SJSA1 (cell line): ENCODE results near the gene SPATA2. TPM values are rescaled to one million over a fixed set of nuclear protein-coding genes. Genes with fewer than 3 reads are reported as not detected.
A peak's percentile ranks its signal among the peaks of the same experiment; 100 is the strongest.

Source experiments
- DNase-seq, 2 experiments: peaks; one replicate each; pipeline ENCODE4 v3.0.0-alpha.2; 2015 to 2020; ENCODE audit warnings: low spot score in 2 of 2, low read depth in 1 of 2
- H3K27ac ChIP-seq: fragments of 250-450 bp; sonication (Bioruptor Pico); 2 replicates; pipeline ENCODE4 v1.5.1; 2020; ENCODE audit warnings: mild to moderate bottlenecking, moderate library complexity
- H3K27me3 ChIP-seq: fragments of 250-450 bp; sonication (Bioruptor Pico); replicated peaks from 2 replicates; pipeline ENCODE4 v1.5.1; 2020; ENCODE audit warnings: mild to moderate bottlenecking, moderate library complexity
- H3K36me3 ChIP-seq: fragments of 250-450 bp; sonication (Bioruptor Pico); 2 replicates; pipeline ENCODE4 v1.5.1; 2020; ENCODE audit warnings: mild to moderate bottlenecking
- H3K4me1 ChIP-seq: fragments of 250-450 bp; sonication (Bioruptor Pico); replicated peaks from 2 replicates; pipeline ENCODE4 v1.6.1; 2021; ENCODE audit warnings: mild to moderate bottlenecking
- H3K4me3 ChIP-seq: fragments of 250-450 bp; sonication (Bioruptor Pico); 2 replicates; pipeline ENCODE4 v1.5.1; 2020; ENCODE audit warnings: mild to moderate bottlenecking
- H3K9me3 ChIP-seq: fragments of 250-450 bp; sonication (Bioruptor Pico); replicated peaks from 2 replicates; pipeline ENCODE4 v1.5.1; 2020; ENCODE audit warnings: mild to moderate bottlenecking
- total RNA-seq: library from RNA; depleted of rRNA; stranded (reverse); fragments of >200 nt; shearing (Covaris generic); gene quantifications from 2 replicates; pipeline ENCODE4 v1.2.3, GENCODE V29; 2014

The SPATA2 gene
- total RNA-seq, 1 experiment from 2014 or later, result 3.5 TPM

- H3K4me1 ChIP-seq, result peaks cover 23% of the 10 kb centered on the region
- H3K9me3 ChIP-seq, result no peaks in the 10 kb centered on the region
Observed at GRCh38 chr20:49889001-49889934, 26.1 kb downstream of the SPATA2 start.

GRCh38 chr20:49888212-49889000 lies 26.9 kb downstream of the SPATA2 start:
- DNase-seq, result peak; percentile 71 to 76
- Histone ChIP-seq H3K4me3 (no peak overlapping the region), H3K36me3 (peaks cover 47% of the 10 kb centered on the region), H3K4me1 (peaks cover 14% of the 10 kb centered on the region), H3K27ac (no peak overlapping the region), H3K27me3 (no peaks in the 10 kb centered on the region), H3K9me3 (no peaks in the 10 kb centered on the region)

More at GRCh38 chr20:49889001-49889934, 26.1 kb downstream of the SPATA2 start:
- H3K4me3 ChIP-seq, result no peak overlapping the region
- H3K27ac ChIP-seq, result no peak overlapping the region
- DNase-seq, result no peak
- no peaks in the 10 kb centered on the region for H3K27me3 ChIP-seq
- peaks cover 41% of the 10 kb centered on the region for H3K36me3 ChIP-seq

- Histone ChIP-seq H3K27ac (no peak overlapping the region), H3K9me3 (no peaks in the 10 kb centered on the region)
- no peak for DNase-seq
Observed at GRCh38 chr20:49887251-49888211, 27.8 kb downstream of the SPATA2 start.

GRCh38 chr20:49886571-49887213 lies 28.6 kb downstream of the SPATA2 start:
- Histone ChIP-seq H3K9me3 (no peaks in the 10 kb centered on the region), H3K27ac (no peak overlapping the region), H3K4me1 (peaks cover 13% of the 10 kb centered on the region), H3K4me3 (no peak overlapping the region), H3K36me3 (peaks cover 50% of the 10 kb centered on the region), H3K27me3 (no peaks in the 10 kb centered on the region)
- no peak for DNase-seq

More at GRCh38 chr20:49887251-49888211, 27.8 kb downstream of the SPATA2 start:
- Histone ChIP-seq H3K4me3 (no peak overlapping the region), H3K27me3 (no peaks in the 10 kb centered on the region), H3K36me3 (peaks cover 50% of the 10 kb centered on the region), H3K4me1 (peaks cover 13% of the 10 kb centered on the region)

GRCh38 chr20:49885558-49886332 lies 29.6 kb downstream of the SPATA2 start:
- H3K4me1 ChIP-seq, result peaks cover 13% of the 10 kb centered on the region
- no peaks in the 10 kb centered on the region for H3K9me3 ChIP-seq
- DNase-seq, result no peak
- H3K36me3 ChIP-seq, result peaks cover 50% of the 10 kb centered on the region
- H3K4me3 ChIP-seq, result no peak overlapping the region
- no peak overlapping the region for H3K27ac ChIP-seq
- H3K27me3 ChIP-seq, result no peaks in the 10 kb centered on the region

GRCh38 chr20:49883246-49883802 lies 32.0 kb downstream of the SPATA2 start:
- Histone ChIP-seq H3K36me3 (peaks cover 51% of the 10 kb centered on the region), H3K27me3 (no peaks in the 10 kb centered on the region)

GRCh38 chr20:49882171-49882970 lies 33.0 kb downstream of the SPATA2 start:
- Histone ChIP-seq H3K4me1 (peaks cover 12% of the 10 kb centered on the region), H3K9me3 (no peaks in the 10 kb centered on the region), H3K27ac (no peak overlapping the region), H3K36me3 (peaks cover 42% of the 10 kb centered on the region), H3K27me3 (no peaks in the 10 kb centered on the region), H3K4me3 (no peak overlapping the region)
- no peak for DNase-seq

More at GRCh38 chr20:49883246-49883802, 32.0 kb downstream of the SPATA2 start:
- Histone ChIP-seq H3K4me1 (peaks cover 10% of the 10 kb centered on the region), H3K4me3 (no peak overlapping the region), H3K27ac (no peak overlapping the region), H3K9me3 (no peaks in the 10 kb centered on the region)
- no peak for DNase-seq

- H3K4me1 ChIP-seq, result peaks cover 26% of the 10 kb centered on the region
- H3K4me3 ChIP-seq, result no peak overlapping the region
- DNase-seq, result no peak
Observed at GRCh38 chr20:49880724-49881445, 34.4 kb downstream of the SPATA2 start.

GRCh38 chr20:49880177-49880576 lies 35.2 kb downstream of the SPATA2 start:
- Histone ChIP-seq H3K27ac (no peak overlapping the region), H3K27me3 (no peaks in the 10 kb centered on the region), H3K36me3 (peaks cover 31% of the 10 kb centered on the region), H3K4me1 (peaks cover 34% of the 10 kb centered on the region), H3K4me3 (no peak overlapping the region), H3K9me3 (no peaks in the 10 kb centered on the region)
- DNase-seq, result no peak

More at GRCh38 chr20:49880724-49881445, 34.4 kb downstream of the SPATA2 start:
- Histone ChIP-seq H3K9me3 (no peaks in the 10 kb centered on the region), H3K36me3 (peaks cover 36% of the 10 kb centered on the region), H3K27me3 (no peaks in the 10 kb centered on the region), H3K27ac (no peak overlapping the region)

- peaks cover 22% of the 10 kb centered on the region for H3K36me3 ChIP-seq
- H3K4me3 ChIP-seq, result no peak overlapping the region
- H3K27ac ChIP-seq, result no peak overlapping the region
- H3K9me3 ChIP-seq, result no peaks in the 10 kb centered on the region
- H3K27me3 ChIP-seq, result no peaks in the 10 kb centered on the region
- DNase-seq, result no peak
- peaks cover 46% of the 10 kb centered on the region for H3K4me1 ChIP-seq
Observed at GRCh38 chr20:49878977-49879376, 36.4 kb downstream of the SPATA2 start.
